Pancreas (tissue), 10 donors: ENCODE measurements around the gene RIC1. TPM values are rescaled to one million over a fixed set of nuclear protein-coding genes. Genes with fewer than 3 reads are reported as not detected.
A peak's percentile ranks its signal among the peaks of the same experiment; 100 is the strongest.
"Not testable (repeated sequence)": the region's sequence is repeated elsewhere in the genome, so short reads cannot be mapped to it uniquely, and the experiment has no call there.

Experiments
- ATAC-seq, 4 donors: fragments of 200-7000 bp; cut with Tn5 transposase; one replicate each; pipeline versions ENCODE4 v1.8.0 to v1.9.1; 2020; ENCODE audit warnings: mild to moderate bottlenecking in 4 of 4, moderate library complexity in 4 of 4
- DNase-seq, 6 donors: peaks; one replicate each; pipeline ENCODE4 v3.0.0-alpha.2; 2020
- FAIRE-seq: peaks from 2 replicates; lab custom pipeline; 2012; peaks lifted over from hg19 to GRCh38; lab: Jason Lieb, UNC
- H3K27ac ChIP-seq, 4 donors: fragments of 200-600 bp; sonication (generic); 1 replicate in 3 of 4; 2 replicates in 1 of 4; pipeline versions ENCODE4 v1.5.0 to v1.8.0; 2020
- H3K27me3 ChIP-seq, 4 donors: fragments of 200-600 bp; one replicate each; pipeline ENCODE4 v1.8.0; 2021
- H3K36me3 ChIP-seq, 3 donors: fragments of 200-600 bp; sonication (generic) in 1 of 3; one replicate each; pipeline versions ENCODE4 v1.5.0 to v1.8.0; 2020 to 2021
- H3K4me1 ChIP-seq, 3 donors: fragments of 200-600 bp; one replicate each; pipeline ENCODE4 v1.8.0; 2021
- H3K4me3 ChIP-seq, 4 donors: fragments of 200-600 bp; sonication (generic) in 2 of 4; one replicate each; pipeline versions ENCODE4 v1.5.0 to v1.8.0; 2020 to 2021
- H3K9me3 ChIP-seq, 4 donors: fragments of 200-600 bp; one replicate each; pipeline ENCODE4 v1.8.0; 2021
- CTCF ChIP-seq, 4 donors: fragments of 200-600 bp; sonication (generic) in 3 of 4; IDR thresholded peaks; one replicate each; pipeline versions ENCODE4 v1.5.0 to v1.8.0; 2021; ENCODE audit warnings: antibody characterized with exemption in 4 of 4
- WGBS, 2 donors: extraction: QIAGEN DNeasy Blood & Tissue Kit; methylation state at CpG; one replicate each; pipeline ENCODE4 v1.1.7; 2013; 5-methylcytosine and 5-hydroxymethylcytosine counted together
- intact Hi-C, 3 donors: fragments of 100-400 bp; cut with DNase I; formaldehyde crosslinking; loops; one replicate each; pipeline versions ENCODE4 v1.11.1 to v1.14.2; 2022
- polyA plus RNA-seq, 2 donors: library from polyadenylated mRNA; stranded (reverse); fragments of 200-250 nt; gene quantifications; one replicate each; pipeline ENCODE4 v1.2.3, GENCODE V29; 2013
- total RNA-seq, 6 donors: library from RNA; stranded (reverse); fragmentation: NEBNext Ultra II Directional in 4 of 6; extraction: Animal tissue kit (Norgen Biotek cat#: 25700) in 4 of 6; gene quantifications; one replicate each; pipeline versions ENCODE4 v1.2.1 to v1.2.4, GENCODE V29; 2021 to 2023
- donor health status: healthy with polysubstance abuse.
- donor health status: DM: no; HTN: no; CAD: no; lungs with moderate emphysema.
- donor health status: DM: no; HTN: no; CAD: no.
- donor health status: control.
- donor health status: control.
- donor health status: Bipolar disorder and iron deficiency.
- donor health status: DM: yes; HTN: yes; CAD: no.
- donor health status: DM: no; HTN: no; CAD: no.
- donor health status: DM: no; HTN: no; CAD: no.
- donor health status: DM: yes; HTN: yes; CAD: no.

Gene RIC1
- total RNA-seq = 10 to 100 TPM in 1 of 6 donors, 1 to 10 TPM in 5; 7.0 to 11.8 (median 9.4) TPM
- 1 to 10 TPM; 2.9 to 4.2 TPM for polyA plus RNA-seq

- Histone ChIP-seq H3K4me1 (peaks cover 13 to 33% (median 23%) of the 10 kb centered on the region in 3 donors), H3K36me3 (no peaks in the 10 kb centered on the region), H3K4me3 (peak within 1 kb of the TSS; percentile 96 to 99 (median 98)), H3K27me3 (no peaks in the 10 kb centered on the region), H3K9me3 (no peaks in the 10 kb centered on the region), H3K27ac (peak within 1 kb of the TSS; percentile 90 to 96 (median 95))
- ATAC-seq (peak; percentile 86 to 92 (median 91)), DNase-seq (peak; percentile 86 to 93 (median 90)), FAIRE-seq (no peak)
- TF ChIP-seq CTCF (IDR thresholded peaks at IDR 0.05) = peak in 1 of 4 donors; percentile 6
- intact Hi-C loops = no loop called here
- WGBS, 2 donors = 0 to 1% methylated on average over 48 to 84 of the region's 84 CpGs
These were observed at the start of gene RIC1 for GRCh38 chr9:5628530-5629311. Gene RIC1, plus strand, starts transcription at chr9:5629107. Its CDS starts 203 bp downstream, at chr9:5629310.

DNA sequence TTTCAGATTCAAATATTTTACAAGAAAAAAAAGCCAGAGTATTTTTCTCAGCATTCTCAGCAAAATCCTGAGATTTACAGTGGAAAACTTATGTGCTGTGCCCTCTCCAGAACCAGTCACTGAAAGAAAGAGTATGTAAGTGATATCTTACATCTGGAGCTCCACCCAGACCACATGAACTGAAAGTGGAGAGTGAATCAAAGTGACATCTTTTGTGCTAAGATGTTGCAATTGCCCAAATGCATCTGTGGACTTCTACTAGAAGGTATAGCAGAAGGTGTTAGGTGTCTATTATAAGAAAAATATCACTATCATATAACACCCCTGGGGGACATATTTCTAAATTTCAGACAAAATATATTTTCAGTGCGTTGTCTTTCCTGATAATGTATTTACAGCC, 49.0 kb upstream of the RIC1 start:
- TF ChIP-seq CTCF (IDR thresholded peaks at IDR 0.05) = no peak
- Histone ChIP-seq H3K4me1 (no peaks in the 10 kb centered on the region), H3K36me3 (no peaks in the 10 kb centered on the region), H3K27ac (no peak overlapping the region), H3K9me3 (no peaks in the 10 kb centered on the region), H3K4me3 (no peak overlapping the region), H3K27me3 (no peaks in the 10 kb centered on the region)
- DNase-seq = no peak
- no peak for FAIRE-seq
- intact Hi-C loops = no loop called here
- no peak for ATAC-seq
- 79 to 91% methylated on average over 1 of the region's 1 CpG for WGBS, 2 donors

DNA sequence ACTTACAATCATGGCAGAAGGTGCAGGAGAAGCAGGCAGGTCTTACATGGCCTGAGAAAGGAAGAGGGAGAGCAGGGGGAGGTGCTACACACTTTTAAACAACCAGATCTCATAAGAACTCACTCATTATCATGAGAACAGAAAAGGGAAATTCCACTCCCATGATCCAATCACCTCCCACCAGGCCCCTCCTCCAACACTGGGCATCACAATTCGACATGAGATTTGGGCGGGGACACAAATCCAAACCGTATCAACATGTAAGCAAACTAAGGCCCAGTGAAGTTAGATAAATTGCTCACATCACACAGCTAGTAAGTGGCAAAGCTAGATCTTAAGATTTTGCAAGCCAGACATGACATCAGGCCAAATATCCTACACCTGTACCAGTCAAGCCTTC, 48.3 kb upstream of the RIC1 start:
- no peak for ATAC-seq
- FAIRE-seq = no peak
- intact Hi-C loops = no loop called here
- 82 to 83% methylated on average over 3 of the region's 3 CpGs for WGBS, 2 donors
- no peak for DNase-seq
- Histone ChIP-seq H3K27ac (no peak overlapping the region), H3K4me3 (no peak overlapping the region), H3K4me1 (no peaks in the 10 kb centered on the region), H3K27me3 (no peaks in the 10 kb centered on the region), H3K9me3 (no peaks in the 10 kb centered on the region), H3K36me3 (no peaks in the 10 kb centered on the region)
- no peak for TF ChIP-seq CTCF (IDR thresholded peaks at IDR 0.05)

DNA sequence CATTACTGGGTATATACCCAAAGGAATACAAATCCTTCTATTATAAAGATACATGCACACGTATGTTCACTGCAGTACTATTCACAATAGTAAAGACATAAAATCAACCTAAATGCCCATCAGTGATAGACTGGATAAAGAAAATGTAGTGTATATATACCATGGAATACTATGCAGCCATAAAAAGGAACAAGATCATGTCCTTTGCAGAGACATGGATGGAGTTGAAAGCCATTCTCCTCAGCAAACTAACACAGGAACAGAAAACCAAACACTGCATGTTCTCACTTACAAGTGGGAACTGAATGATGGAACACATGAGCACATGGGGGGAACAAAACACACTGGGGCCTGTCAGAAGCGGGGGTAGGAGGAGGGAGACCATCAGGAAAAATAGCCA, 47.2 kb upstream of the RIC1 start:
- H3K4me3 ChIP-seq, DNase-seq, ATAC-seq, H3K27ac ChIP-seq, intact Hi-C loops, H3K27me3 ChIP-seq, H3K36me3 ChIP-seq, H3K9me3 ChIP-seq, H3K4me1 ChIP-seq, FAIRE-seq: not testable (repeated sequence)
- WGBS, 2 donors = 92 to 97% methylated on average over 2 of the region's 2 CpGs

GRCh38 chr9:5582835-5583195, 46.1 kb upstream of the RIC1 start:
- TF ChIP-seq CTCF (IDR thresholded peaks at IDR 0.05) = no peak
- Histone ChIP-seq H3K27ac (no peak overlapping the region), H3K4me3 (no peak overlapping the region), H3K36me3 (no peaks in the 10 kb centered on the region), H3K27me3 (no peaks in the 10 kb centered on the region), H3K9me3 (no peaks in the 10 kb centered on the region), H3K4me1 (no peaks in the 10 kb centered on the region)
- no peak for DNase-seq
- no peak for FAIRE-seq
- intact Hi-C loops = no loop called here
- no peak for ATAC-seq
- WGBS, 2 donors = 27% methylated on average over 2 of the region's 2 CpGs
